ENCODE data around the gene HMGN5.

- TF ChIP-seq EZH2 (IDR thresholded peaks at IDR 0.05; ENCODE audit: borderline replicate concordance, low read length): no peak
- TF ChIP-seq CTCF (IDR thresholded peaks at IDR 0.05; ENCODE audit: low read length): no peak
Measured at GRCh38 chrX:81168391-81168790, 33.3 kb downstream of the HMGN5 start.
